Gastroesophageal sphincter (tissue), 3 donors: Measurements from ENCODE around the gene ARHGAP8.

Experiments used
- POLR2AphosphoS5 ChIP-seq: sonication (generic); formaldehyde crosslinking; IDR thresholded peaks from one replicate; pipeline ENCODE4 v1.6.1; 2017; ENCODE audit warnings: antibody characterized with exemption
- TF ChIP-seq, protein P1 (sequence below), 4 experiments: fragments of 200-600 bp in 2 of 4; fragments of 450-650 bp in 2 of 4; sonication (generic) in 1 of 4; IDR thresholded peaks; one replicate each; pipeline ENCODE4 v1.5.1; 2017 to 2019; ENCODE audit warnings: antibody characterized with exemption in 4 of 4, mild to moderate bottlenecking in 2 of 4, moderate library complexity in 2 of 4

GRCh38 chr22:44780876-44781449 lies 28.6 kb downstream of the ARHGAP8 start:
- no peak for TF ChIP-seq POLR2AphosphoS5
- TF ChIP-seq, protein P1, sequence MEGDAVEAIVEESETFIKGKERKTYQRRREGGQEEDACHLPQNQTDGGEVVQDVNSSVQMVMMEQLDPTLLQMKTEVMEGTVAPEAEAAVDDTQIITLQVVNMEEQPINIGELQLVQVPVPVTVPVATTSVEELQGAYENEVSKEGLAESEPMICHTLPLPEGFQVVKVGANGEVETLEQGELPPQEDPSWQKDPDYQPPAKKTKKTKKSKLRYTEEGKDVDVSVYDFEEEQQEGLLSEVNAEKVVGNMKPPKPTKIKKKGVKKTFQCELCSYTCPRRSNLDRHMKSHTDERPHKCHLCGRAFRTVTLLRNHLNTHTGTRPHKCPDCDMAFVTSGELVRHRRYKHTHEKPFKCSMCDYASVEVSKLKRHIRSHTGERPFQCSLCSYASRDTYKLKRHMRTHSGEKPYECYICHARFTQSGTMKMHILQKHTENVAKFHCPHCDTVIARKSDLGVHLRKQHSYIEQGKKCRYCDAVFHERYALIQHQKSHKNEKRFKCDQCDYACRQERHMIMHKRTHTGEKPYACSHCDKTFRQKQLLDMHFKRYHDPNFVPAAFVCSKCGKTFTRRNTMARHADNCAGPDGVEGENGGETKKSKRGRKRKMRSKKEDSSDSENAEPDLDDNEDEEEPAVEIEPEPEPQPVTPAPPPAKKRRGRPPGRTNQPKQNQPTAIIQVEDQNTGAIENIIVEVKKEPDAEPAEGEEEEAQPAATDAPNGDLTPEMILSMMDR (IDR thresholded peaks at IDR 0.05) = no peak
